Activated CD8-positive, alpha-beta memory T cell treated with anti-CD3 and anti-CD28 coated beads, Interleukin-2, amount 50 U/mL, for 24 hours (primary cell): ENCODE measurements around the gene DYRK1A.

Experiments
- DNase-seq: peaks from one replicate; pipeline ENCODE4 v3.0.0-alpha.2; 2020; ENCODE audit errors: extremely low read depth

The DYRK1A gene

DNA sequence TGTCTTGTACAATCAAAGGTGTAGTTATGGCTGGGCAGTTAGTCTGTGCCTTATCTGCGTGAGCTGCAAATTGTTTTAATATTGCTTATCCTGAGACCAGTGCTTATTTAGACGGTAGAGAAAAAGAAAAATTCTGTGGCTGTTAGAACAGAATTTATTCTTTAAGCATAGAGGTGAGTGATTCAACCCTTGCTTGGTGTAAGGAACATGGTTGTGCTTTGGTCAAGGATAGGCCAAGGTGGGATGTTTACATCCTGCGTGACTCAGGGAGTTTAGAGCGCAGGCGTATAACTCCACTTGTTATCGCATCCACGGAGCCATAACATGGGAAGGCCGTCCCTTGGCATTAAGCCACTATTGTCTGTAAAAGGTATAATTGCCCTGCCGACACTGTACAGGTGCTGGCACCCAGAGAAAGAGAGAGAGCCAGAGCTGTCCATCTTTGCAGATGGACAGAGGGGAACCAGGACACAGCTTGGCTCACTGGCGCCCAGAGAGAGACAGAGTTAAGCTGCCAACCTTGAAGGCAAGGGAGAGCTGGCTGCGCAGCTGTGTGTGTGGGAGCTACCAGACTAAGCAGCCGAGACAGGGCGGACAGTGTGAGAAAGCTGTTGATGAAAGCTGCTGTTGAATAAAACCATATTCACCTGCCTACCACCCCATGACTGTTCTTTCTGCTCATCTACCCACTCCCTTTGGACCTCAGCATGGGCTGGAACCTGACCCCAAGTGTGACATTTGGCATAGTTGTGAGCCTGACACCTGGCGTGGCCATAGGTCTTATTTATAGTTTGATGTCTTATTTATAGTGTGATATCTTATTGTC is 200.4 kb downstream of the DYRK1A start:
- DNase-seq = no peak

DNA sequence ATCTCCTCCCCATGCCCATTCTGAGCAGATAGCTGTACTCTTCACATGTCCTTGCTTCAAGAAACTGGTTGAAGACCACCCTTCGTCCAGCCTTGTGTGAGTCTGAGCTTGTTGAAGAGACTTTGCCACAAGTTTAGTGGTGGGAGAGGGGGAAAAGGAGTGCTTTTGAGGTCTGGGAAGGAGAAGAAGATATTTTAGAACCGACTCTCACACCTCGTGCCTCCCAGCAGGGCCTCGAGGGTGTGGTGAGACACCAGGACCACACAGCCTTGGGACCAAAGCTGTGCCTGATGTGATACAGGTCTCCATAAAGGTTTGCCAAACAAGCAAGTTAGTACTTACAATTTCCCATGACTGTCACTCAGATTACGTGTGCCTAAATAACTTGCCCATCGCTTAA is 201.8 kb downstream of the DYRK1A start:
- no peak for DNase-seq

DNA sequence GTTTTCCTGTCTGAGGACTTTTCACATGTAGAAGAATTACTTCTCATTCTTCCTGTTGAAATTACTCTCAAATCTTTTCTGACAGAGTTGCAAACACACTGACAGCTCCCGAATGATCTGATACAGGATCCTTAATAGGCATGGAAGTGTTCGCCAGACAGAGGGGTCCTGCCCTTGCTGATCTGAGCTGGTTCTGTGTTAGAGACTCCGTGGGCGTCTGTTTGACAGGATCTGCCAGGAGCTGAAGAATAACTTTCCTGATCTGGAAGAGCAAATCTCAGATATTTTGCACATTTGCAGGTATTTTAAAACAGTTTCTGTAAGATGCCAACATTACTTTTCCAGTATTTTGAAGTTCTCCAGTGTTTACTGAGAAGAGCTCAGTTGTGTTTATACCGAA is 202.3 kb downstream of the DYRK1A start:
- DNase-seq = no peak

DNA sequence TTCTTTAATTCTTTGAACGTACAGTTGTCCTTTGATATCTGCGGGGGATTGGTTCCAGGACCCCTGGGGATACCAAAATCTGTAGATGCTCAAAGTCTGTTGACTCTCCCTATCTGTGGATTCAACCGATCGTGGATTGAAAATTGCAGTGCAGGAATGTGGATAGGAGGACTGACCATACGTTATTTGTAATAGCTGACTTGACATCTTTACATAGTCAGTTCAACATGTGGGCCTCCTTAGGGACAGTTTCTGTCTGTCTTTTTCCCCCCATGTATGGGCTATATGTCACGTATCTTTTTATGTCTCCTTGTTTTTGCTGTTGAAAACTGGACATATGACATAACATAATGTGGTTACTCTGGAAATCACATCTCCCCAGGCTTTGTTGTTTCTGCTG is 204.9 kb downstream of the DYRK1A start:
- no peak for DNase-seq

DNA sequence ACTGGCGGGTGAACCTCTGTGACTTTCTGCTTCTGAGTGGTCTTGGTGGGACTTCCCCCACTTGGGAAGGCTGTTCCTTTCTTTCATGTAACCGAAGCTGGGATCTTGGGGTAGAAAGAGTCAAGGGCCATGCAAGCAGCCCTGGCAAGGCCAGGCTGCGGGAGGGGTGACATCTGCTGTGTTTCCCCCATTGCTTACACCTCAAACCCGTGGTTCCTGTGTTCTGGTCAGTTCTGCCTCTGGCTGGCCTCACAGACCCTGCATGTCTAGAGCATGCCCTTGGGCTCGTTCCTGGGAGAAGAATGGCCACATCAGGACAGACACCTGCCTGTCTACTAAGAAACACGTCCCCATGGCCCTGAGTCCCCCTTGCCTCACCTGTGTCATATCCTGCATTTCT is 207.7 kb downstream of the DYRK1A start:
- DNase-seq = no peak

DNA sequence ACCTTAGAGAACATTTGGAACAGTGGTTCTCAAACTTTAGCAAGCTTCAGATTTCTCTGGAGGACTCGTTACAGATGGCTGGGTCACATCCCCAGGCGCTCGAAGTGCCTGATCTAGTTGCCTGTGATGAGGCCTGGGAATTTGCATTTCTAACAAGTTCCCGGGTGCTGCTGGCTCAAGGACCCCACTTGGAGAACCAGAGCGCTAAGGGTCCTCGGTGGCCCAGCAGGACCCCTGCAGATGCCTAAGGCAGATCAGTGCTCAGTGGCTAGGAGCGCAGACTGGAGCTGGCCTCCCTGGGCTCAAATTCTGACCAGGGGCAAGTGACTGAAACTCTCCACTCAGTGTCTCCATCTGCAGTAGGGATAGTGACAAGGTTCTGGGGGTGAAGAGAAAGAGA is 208.2 kb downstream of the DYRK1A start:
- DNase-seq = no peak

DNA sequence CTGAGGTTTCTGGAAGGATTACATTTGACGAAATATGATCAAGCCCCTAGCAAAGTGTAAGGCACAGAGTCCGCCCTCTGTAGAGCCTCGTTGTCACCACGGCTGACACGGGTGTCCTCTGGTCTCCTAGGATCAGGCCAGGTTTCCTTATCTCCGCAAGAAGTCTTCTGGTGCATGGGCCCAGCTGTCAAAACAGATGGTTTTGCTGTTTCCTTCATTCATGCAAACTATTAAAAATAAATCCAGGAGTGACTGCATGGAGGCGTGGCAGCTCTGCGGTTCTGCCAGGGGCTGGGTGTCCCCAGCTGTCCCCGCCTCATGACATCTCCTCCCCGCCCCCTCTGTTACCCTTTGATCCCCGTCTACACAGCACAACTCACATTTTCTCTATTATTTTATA is 209.0 kb downstream of the DYRK1A start:
- no peak for DNase-seq
